ENCODE results near the gene ROM1.

GRCh38 chr11:62588966-62589637, 24.0 kb upstream of the ROM1 start:
- TF ChIP-seq POLR2A (IDR thresholded peaks at IDR 0.05; ENCODE audit: low read depth, low read length) (no peak), POLR2AphosphoS5 (IDR thresholded peaks at IDR 0.05; ENCODE audit: low read depth, low read length) (no peak), SPI1 (IDR thresholded peaks at IDR 0.05; ENCODE audit: low read depth, low read length) (no peak), TAF1 (IDR thresholded peaks at IDR 0.05; ENCODE audit: low read depth, low read length) (no peak), PAX5 (IDR thresholded peaks at IDR 0.05; ENCODE audit: insufficient read depth, low read length, severe bottlenecking) (no peak)
